ENCODE results near the gene PLIN3. TPM values are rescaled to one million over a fixed set of nuclear protein-coding genes. Genes with fewer than 3 reads are reported as not detected.

PLIN3 gene
- total RNA-seq, 2 donors from 2014 or later: 18.4 to 28.0 TPM

- ATAC-seq (no peak), DNase-seq (peak; percentile 24 to 75 (median 40))
- peaks cover 9% of the 10 kb centered on the region for H3K4me1 ChIP-seq
- no peaks in the 10 kb centered on the region for H3K36me3 ChIP-seq (replicated peaks in 1 of 2; ENCODE audit: insufficient read depth in 1 of 2, low read depth in 2 of 2)
- intact Hi-C loops (cut with DNase I): loop anchor here (5.0 kb wide), 2 partner anchors 37 to 162 kb away; partner anchors contain the start of gene UHRF1
- no peak overlapping the region for H3K4me3 ChIP-seq
- TF ChIP-seq CTCF (IDR thresholded peaks at IDR 0.05) (no peak), POLR2A (IDR thresholded peaks at IDR 0.05) (no peak)
- 72 to 77% methylated on average over 8 to 10 of the region's 10 CpGs for WGBS, 2 donors
- H3K27me3 ChIP-seq: no peaks in the 10 kb centered on the region
- no peaks in the 10 kb centered on the region for H3K9me3 ChIP-seq
- H3K27ac ChIP-seq: peak overlapping the region in 1 of 4 donors; percentile 2
Observed at GRCh38 chr19:4870025-4870700, 2.7 kb upstream of the PLIN3 start.

GRCh38 chr19:4868286-4868834 lies 893 bp upstream of the PLIN3 start:
- H3K27ac ChIP-seq: peak overlapping the region in 1 of 4 donors; percentile 82
- intact Hi-C loops (cut with DNase I): no loop called here
- DNase-seq: no peak
- no peak for ATAC-seq
- H3K9me3 ChIP-seq: no peaks in the 10 kb centered on the region
- H3K27me3 ChIP-seq: no peaks in the 10 kb centered on the region
- WGBS, 2 donors: 73 to 76% methylated on average over 9 to 10 of the region's 10 CpGs
- H3K4me3 ChIP-seq: no peak overlapping the region
- TF ChIP-seq CTCF (IDR thresholded peaks at IDR 0.05) (no peak), POLR2A (IDR thresholded peaks at IDR 0.05) (no peak)
- no peaks in the 10 kb centered on the region for H3K36me3 ChIP-seq (replicated peaks in 1 of 2; ENCODE audit: insufficient read depth in 1 of 2, low read depth in 2 of 2)
- H3K4me1 ChIP-seq: peaks cover 9% of the 10 kb centered on the region

- DNase-seq (peak; percentile 51 to 60 (median 55)), ATAC-seq (peak; percentile 8)
- Histone ChIP-seq H3K27ac (peak overlapping the region; percentile 53 to 82 (median 67)), H3K9me3 (no peaks in the 10 kb centered on the region), H3K36me3 (replicated peaks in 1 of 2; ENCODE audit: insufficient read depth in 1 of 2, low read depth in 2 of 2) (no peaks in the 10 kb centered on the region), H3K4me3 (peak overlapping the region; percentile 30 to 39), H3K27me3 (no peaks in the 10 kb centered on the region), H3K4me1 (peaks cover 13% of the 10 kb centered on the region)
- 0 to 5% methylated on average over 9 to 22 of the region's 22 CpGs for WGBS, 2 donors
- intact Hi-C loops (cut with DNase I): no loop called here
- no peak for TF ChIP-seq POLR2A (IDR thresholded peaks at IDR 0.05)
- no peak for TF ChIP-seq CTCF (IDR thresholded peaks at IDR 0.05)
Observed at GRCh38 chr19:4866595-4867424, 657 bp downstream of the PLIN3 start.

GRCh38 chr19:4861147-4861546 lies 6.3 kb downstream of the PLIN3 start:
- DNase-seq: peak in 3 of 4 donors; percentile 31 to 45 (median 40)
- H3K4me1 ChIP-seq: peaks cover 11% of the 10 kb centered on the region
- TF ChIP-seq CTCF (IDR thresholded peaks at IDR 0.05) (no peak), POLR2A (IDR thresholded peaks at IDR 0.05) (no peak)
- no peaks in the 10 kb centered on the region for H3K9me3 ChIP-seq
- H3K4me3 ChIP-seq: no peak overlapping the region
- 12 to 54% methylated on average over 2 to 10 of the region's 10 CpGs for WGBS, 2 donors
- peak; percentile 56 for ATAC-seq
- H3K27ac ChIP-seq: no peak overlapping the region
- H3K27me3 ChIP-seq: no peaks in the 10 kb centered on the region
- peaks cover 0 to 9% of the 10 kb centered on the region in 2 donors for H3K36me3 ChIP-seq (replicated peaks in 1 of 2; ENCODE audit: insufficient read depth in 1 of 2, low read depth in 2 of 2)
- intact Hi-C loops (cut with DNase I): no loop called here
